ENCODE results near the gene TMEM135.

The TMEM135 gene

GRCh38 chr11:87347441-87347840 lies 309.7 kb downstream of the TMEM135 start:
- WGBS (ENCODE audit: extremely low coverage, insufficient coverage, low lambda C conversion rate) = no CpG with 5 or more reads among the region's 2 CpGs
- no peak for DNase-seq
- Histone ChIP-seq H3K4me1 (ENCODE audit: control insufficient read depth, low read depth, low read length) (no peaks in the 10 kb centered on the region), H3K4me2 (ENCODE audit: low read length) (no peak overlapping the region), H3K4me3 (ENCODE audit: low read length) (no peak overlapping the region), H3K36me3 (ENCODE audit: control insufficient read depth, insufficient read depth, low read length) (no peaks in the 10 kb centered on the region), H2BK5ac (ENCODE audit: low read length) (no peak overlapping the region), H3K23ac (ENCODE audit: low read length) (no peak overlapping the region), H2BK120ac (ENCODE audit: low read depth, low read length) (no peak overlapping the region), H3K56ac (ENCODE audit: low read length) (no peak overlapping the region), H3K79me2 (ENCODE audit: control insufficient read depth, insufficient read depth, low read length) (no peaks in the 10 kb centered on the region), H3K79me1 (ENCODE audit: low read length) (no peaks in the 10 kb centered on the region), H3K18ac (ENCODE audit: low read length) (no peak overlapping the region), H3K27me3 (ENCODE audit: insufficient read depth, low read length, poor library complexity) (no peaks in the 10 kb centered on the region), H3K27ac (ENCODE audit: low read depth, low read length) (no peak overlapping the region), H3K4ac (ENCODE audit: low read depth, low read length) (no peak overlapping the region), H2BK15ac (replicated peaks; ENCODE audit: low read depth) (no peak overlapping the region), H2AK5ac (ENCODE audit: low read length) (no peak overlapping the region), H4K8ac (ENCODE audit: low read depth, low read length) (no peak overlapping the region), H4K5ac (ENCODE audit: low read length) (no peak overlapping the region), H3K9ac (ENCODE audit: low read length) (no peak overlapping the region)

- Histone ChIP-seq H3K79me2 (ENCODE audit: control insufficient read depth, insufficient read depth, low read length) (no peaks in the 10 kb centered on the region), H3K36me3 (ENCODE audit: control insufficient read depth, insufficient read depth, low read length) (no peaks in the 10 kb centered on the region), H3K79me1 (ENCODE audit: low read length) (no peaks in the 10 kb centered on the region), H3K4ac (ENCODE audit: low read depth, low read length) (no peak overlapping the region), H3K4me3 (ENCODE audit: low read length) (no peak overlapping the region), H3K4me1 (ENCODE audit: control insufficient read depth, low read depth, low read length) (no peaks in the 10 kb centered on the region), H2AK5ac (ENCODE audit: low read length) (no peak overlapping the region), H3K4me2 (ENCODE audit: low read length) (no peak overlapping the region), H3K18ac (ENCODE audit: low read length) (no peak overlapping the region), H4K8ac (ENCODE audit: low read depth, low read length) (no peak overlapping the region), H3K27ac (ENCODE audit: low read depth, low read length) (no peak overlapping the region), H3K9ac (ENCODE audit: low read length) (no peak overlapping the region), H2BK15ac (replicated peaks; ENCODE audit: low read depth) (no peak overlapping the region), H3K27me3 (ENCODE audit: insufficient read depth, low read length, poor library complexity) (no peaks in the 10 kb centered on the region), H3K23ac (ENCODE audit: low read length) (no peak overlapping the region), H2BK120ac (ENCODE audit: low read depth, low read length) (no peak overlapping the region), H2BK5ac (ENCODE audit: low read length) (no peak overlapping the region), H4K5ac (ENCODE audit: low read length) (no peak overlapping the region), H3K56ac (ENCODE audit: low read length) (no peak overlapping the region)
- no peak for DNase-seq
Observed at GRCh38 chr11:87347854-87348253, 310.1 kb downstream of the TMEM135 start.

DNA sequence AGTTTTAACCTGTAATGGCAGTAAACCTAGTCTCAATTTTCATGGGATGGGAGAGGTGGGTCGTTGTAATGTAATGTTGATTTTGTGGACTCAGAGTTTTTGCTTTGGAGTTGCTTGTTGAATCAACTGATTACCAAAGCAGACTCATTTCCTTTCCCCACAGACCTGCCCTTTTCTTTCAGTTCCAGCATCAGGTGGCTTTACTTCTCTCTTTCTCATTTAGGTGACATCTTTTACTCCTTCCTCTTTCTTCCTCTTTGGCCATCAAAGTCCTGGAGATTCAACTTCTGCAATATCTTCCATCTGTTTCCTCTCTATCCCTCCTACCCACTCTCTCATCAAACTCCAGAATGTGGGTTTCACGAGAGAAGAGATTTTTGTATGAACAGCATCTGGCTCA lies 313.9 kb downstream of the TMEM135 start:
- no peak overlapping the region for H3K56ac ChIP-seq (ENCODE audit: low read length)
- no peaks in the 10 kb centered on the region for H3K4me1 ChIP-seq (ENCODE audit: control insufficient read depth, low read depth, low read length)
- no CpG with 5 or more reads among the region's 2 CpGs for WGBS (ENCODE audit: extremely low coverage, insufficient coverage, low lambda C conversion rate)
- no peaks in the 10 kb centered on the region for H3K79me1 ChIP-seq (ENCODE audit: low read length)
- no peak overlapping the region for H4K5ac ChIP-seq (ENCODE audit: low read length)
- no peak overlapping the region for H2BK5ac ChIP-seq (ENCODE audit: low read length)
- H2BK120ac ChIP-seq (ENCODE audit: low read depth, low read length) = no peak overlapping the region
- no peak overlapping the region for H3K4me2 ChIP-seq (ENCODE audit: low read length)
- H3K36me3 ChIP-seq (ENCODE audit: control insufficient read depth, insufficient read depth, low read length) = no peaks in the 10 kb centered on the region
- H2AK5ac ChIP-seq (ENCODE audit: low read length) = no peak overlapping the region
- no peak overlapping the region for H2BK15ac ChIP-seq (replicated peaks; ENCODE audit: low read depth)
- H3K79me2 ChIP-seq (ENCODE audit: control insufficient read depth, insufficient read depth, low read length) = no peaks in the 10 kb centered on the region
- no peak for DNase-seq
- no peak overlapping the region for H3K9ac ChIP-seq (ENCODE audit: low read length)
- no peak overlapping the region for H3K18ac ChIP-seq (ENCODE audit: low read length)
- no peak overlapping the region for H4K8ac ChIP-seq (ENCODE audit: low read depth, low read length)
- H3K4me3 ChIP-seq (ENCODE audit: low read length) = no peak overlapping the region
- no peak overlapping the region for H3K23ac ChIP-seq (ENCODE audit: low read length)
- H3K4ac ChIP-seq (ENCODE audit: low read depth, low read length) = no peak overlapping the region
- H3K27me3 ChIP-seq (ENCODE audit: insufficient read depth, low read length, poor library complexity) = no peaks in the 10 kb centered on the region
- no peak overlapping the region for H3K27ac ChIP-seq (ENCODE audit: low read depth, low read length)

GRCh38 chr11:87352759-87353707 lies 315.3 kb downstream of the TMEM135 start:
- H2AK5ac ChIP-seq (ENCODE audit: low read length) = no peak overlapping the region
- no peak overlapping the region for H3K4me2 ChIP-seq (ENCODE audit: low read length)
- WGBS (ENCODE audit: extremely low coverage, insufficient coverage, low lambda C conversion rate) = no CpG with 5 or more reads among the region's 26 CpGs
- no peak overlapping the region for H3K9ac ChIP-seq (ENCODE audit: low read length)
- no peaks in the 10 kb centered on the region for H3K27me3 ChIP-seq (ENCODE audit: insufficient read depth, low read length, poor library complexity)
- H3K79me2 ChIP-seq (ENCODE audit: control insufficient read depth, insufficient read depth, low read length) = no peaks in the 10 kb centered on the region
- no peaks in the 10 kb centered on the region for H3K36me3 ChIP-seq (ENCODE audit: control insufficient read depth, insufficient read depth, low read length)
- no peak overlapping the region for H3K4ac ChIP-seq (ENCODE audit: low read depth, low read length)
- H4K5ac ChIP-seq (ENCODE audit: low read length) = no peak overlapping the region
- no peak overlapping the region for H2BK120ac ChIP-seq (ENCODE audit: low read depth, low read length)
- H3K27ac ChIP-seq (ENCODE audit: low read depth, low read length) = no peak overlapping the region
- H3K56ac ChIP-seq (ENCODE audit: low read length) = peak overlapping the region; percentile 19
- no peak overlapping the region for H3K23ac ChIP-seq (ENCODE audit: low read length)
- no peaks in the 10 kb centered on the region for H3K4me1 ChIP-seq (ENCODE audit: control insufficient read depth, low read depth, low read length)
- no peak overlapping the region for H2BK15ac ChIP-seq (replicated peaks; ENCODE audit: low read depth)
- H3K4me3 ChIP-seq (ENCODE audit: low read length) = no peak overlapping the region
- no peak overlapping the region for H2BK5ac ChIP-seq (ENCODE audit: low read length)
- DNase-seq = peak; percentile 83
- no peaks in the 10 kb centered on the region for H3K79me1 ChIP-seq (ENCODE audit: low read length)
- H3K18ac ChIP-seq (ENCODE audit: low read length) = no peak overlapping the region
- H4K8ac ChIP-seq (ENCODE audit: low read depth, low read length) = no peak overlapping the region

- Histone ChIP-seq H3K23ac (ENCODE audit: low read length) (no peak overlapping the region), H2BK120ac (ENCODE audit: low read depth, low read length) (no peak overlapping the region), H3K56ac (ENCODE audit: low read length) (no peak overlapping the region), H2BK5ac (ENCODE audit: low read length) (no peak overlapping the region), H4K8ac (ENCODE audit: low read depth, low read length) (no peak overlapping the region), H3K79me1 (ENCODE audit: low read length) (no peaks in the 10 kb centered on the region), H3K4me1 (ENCODE audit: control insufficient read depth, low read depth, low read length) (no peaks in the 10 kb centered on the region), H2AK5ac (ENCODE audit: low read length) (no peak overlapping the region), H3K4me3 (ENCODE audit: low read length) (no peak overlapping the region), H4K5ac (ENCODE audit: low read length) (no peak overlapping the region), H3K4ac (ENCODE audit: low read depth, low read length) (no peak overlapping the region), H3K79me2 (ENCODE audit: control insufficient read depth, insufficient read depth, low read length) (no peaks in the 10 kb centered on the region), H3K9ac (ENCODE audit: low read length) (no peak overlapping the region), H3K27ac (ENCODE audit: low read depth, low read length) (no peak overlapping the region), H3K18ac (ENCODE audit: low read length) (peak overlapping the region; percentile 25), H3K4me2 (ENCODE audit: low read length) (no peak overlapping the region), H3K27me3 (ENCODE audit: insufficient read depth, low read length, poor library complexity) (no peaks in the 10 kb centered on the region), H2BK15ac (replicated peaks; ENCODE audit: low read depth) (no peak overlapping the region), H3K36me3 (ENCODE audit: control insufficient read depth, insufficient read depth, low read length) (no peaks in the 10 kb centered on the region)
- no CpG with 5 or more reads among the region's 2 CpGs for WGBS (ENCODE audit: extremely low coverage, insufficient coverage, low lambda C conversion rate)
- no peak for DNase-seq
Observed at GRCh38 chr11:87353771-87354345, 316.1 kb downstream of the TMEM135 start.
